CD4-positive, alpha-beta T cell treated with Interleukin-2 at 100 ng/mL for 4 hours (primary cell): ENCODE measurements around the gene HEATR1.
"Not testable (repeated sequence)": the region's sequence is repeated elsewhere in the genome, so short reads cannot be mapped to it uniquely, and the experiment has no call there.

Experiments
- DNase-seq: peaks from one replicate; pipeline ENCODE4 v3.0.0-alpha.2; 2020; ENCODE audit warnings: low spot score

The HEATR1 gene, protein sequence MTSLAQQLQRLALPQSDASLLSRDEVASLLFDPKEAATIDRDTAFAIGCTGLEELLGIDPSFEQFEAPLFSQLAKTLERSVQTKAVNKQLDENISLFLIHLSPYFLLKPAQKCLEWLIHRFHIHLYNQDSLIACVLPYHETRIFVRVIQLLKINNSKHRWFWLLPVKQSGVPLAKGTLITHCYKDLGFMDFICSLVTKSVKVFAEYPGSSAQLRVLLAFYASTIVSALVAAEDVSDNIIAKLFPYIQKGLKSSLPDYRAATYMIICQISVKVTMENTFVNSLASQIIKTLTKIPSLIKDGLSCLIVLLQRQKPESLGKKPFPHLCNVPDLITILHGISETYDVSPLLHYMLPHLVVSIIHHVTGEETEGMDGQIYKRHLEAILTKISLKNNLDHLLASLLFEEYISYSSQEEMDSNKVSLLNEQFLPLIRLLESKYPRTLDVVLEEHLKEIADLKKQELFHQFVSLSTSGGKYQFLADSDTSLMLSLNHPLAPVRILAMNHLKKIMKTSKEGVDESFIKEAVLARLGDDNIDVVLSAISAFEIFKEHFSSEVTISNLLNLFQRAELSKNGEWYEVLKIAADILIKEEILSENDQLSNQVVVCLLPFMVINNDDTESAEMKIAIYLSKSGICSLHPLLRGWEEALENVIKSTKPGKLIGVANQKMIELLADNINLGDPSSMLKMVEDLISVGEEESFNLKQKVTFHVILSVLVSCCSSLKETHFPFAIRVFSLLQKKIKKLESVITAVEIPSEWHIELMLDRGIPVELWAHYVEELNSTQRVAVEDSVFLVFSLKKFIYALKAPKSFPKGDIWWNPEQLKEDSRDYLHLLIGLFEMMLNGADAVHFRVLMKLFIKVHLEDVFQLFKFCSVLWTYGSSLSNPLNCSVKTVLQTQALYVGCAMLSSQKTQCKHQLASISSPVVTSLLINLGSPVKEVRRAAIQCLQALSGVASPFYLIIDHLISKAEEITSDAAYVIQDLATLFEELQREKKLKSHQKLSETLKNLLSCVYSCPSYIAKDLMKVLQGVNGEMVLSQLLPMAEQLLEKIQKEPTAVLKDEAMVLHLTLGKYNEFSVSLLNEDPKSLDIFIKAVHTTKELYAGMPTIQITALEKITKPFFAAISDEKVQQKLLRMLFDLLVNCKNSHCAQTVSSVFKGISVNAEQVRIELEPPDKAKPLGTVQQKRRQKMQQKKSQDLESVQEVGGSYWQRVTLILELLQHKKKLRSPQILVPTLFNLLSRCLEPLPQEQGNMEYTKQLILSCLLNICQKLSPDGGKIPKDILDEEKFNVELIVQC (N-terminal part only)

DNA sequence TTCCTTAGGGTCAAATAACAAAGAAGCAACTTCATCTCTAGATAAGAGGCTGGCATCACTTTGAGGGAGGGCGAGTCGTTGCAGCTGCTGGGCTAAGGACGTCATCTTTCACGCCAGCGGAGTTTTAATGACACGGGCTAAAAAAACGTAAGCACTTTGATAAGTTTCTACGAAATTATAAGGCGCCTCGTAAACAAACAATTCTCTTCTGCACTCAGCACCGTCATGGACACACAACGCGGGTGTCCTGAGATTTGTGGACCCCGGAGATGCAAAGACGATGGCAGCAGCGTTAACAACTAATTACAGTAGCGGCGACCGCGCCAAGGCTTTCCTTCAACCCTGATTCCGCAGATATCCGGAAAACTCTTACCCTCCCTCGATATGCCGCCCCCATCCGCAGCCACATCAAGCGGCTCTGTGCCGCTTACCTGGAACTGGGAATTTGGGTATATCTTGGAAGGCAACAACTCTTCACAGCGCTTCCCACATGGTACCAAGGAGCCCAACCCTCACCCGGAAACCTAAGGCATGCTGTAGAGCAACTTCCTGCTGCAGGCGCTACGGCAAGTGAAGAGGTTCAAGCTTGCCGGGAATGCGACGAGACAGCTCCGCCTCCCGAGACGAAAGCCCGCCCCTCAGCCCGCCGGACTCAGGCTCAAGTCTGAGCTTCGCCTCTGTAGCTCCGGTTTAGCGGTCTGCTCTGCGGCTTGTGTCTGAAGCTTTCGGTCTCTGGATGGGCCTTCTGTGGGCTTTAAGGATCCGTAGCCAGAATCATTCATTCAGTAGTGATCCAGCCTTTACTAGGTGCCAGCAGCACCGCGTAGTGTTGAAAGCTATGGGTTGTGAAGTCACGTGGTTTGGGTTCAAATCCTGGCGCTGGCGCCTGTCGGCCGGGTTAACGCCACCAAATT, at the start of gene HEATR1:
HEATR1 (minus strand) TSS at position 526 of the 914 bp plus-strand sequence; CDS start at position 105, 421 bp downstream.
- DNase-seq = peak; percentile 87

DNA sequence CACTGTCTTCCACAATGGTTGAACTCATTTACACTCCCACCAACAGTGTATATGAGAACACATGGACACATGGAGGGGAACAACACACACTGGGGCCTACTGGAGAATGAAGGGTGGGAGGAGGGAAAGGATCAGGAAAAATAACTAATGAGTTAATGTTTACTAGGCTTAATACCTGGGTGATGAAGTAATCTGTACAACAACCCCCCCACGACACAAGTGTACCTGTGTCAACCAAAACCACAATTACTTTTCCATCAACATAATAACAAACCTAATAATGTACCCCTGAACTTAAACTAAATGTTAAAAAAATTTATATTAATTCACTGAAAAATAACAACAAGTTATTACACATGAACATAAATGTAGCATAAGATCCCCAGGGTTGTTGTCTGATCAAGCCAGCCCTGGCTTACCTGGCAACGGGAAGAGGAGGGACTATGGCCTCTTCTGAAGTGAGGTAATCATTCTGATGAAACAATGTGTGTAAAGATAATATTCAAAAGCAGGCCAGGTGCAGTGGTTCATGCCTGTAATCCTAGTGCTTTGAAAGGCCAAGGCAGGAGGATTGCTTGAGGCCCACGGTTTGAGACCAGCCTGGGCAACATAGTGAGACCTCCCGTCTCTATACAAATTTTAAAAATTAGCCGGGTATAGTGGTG, 40.8 kb upstream of the HEATR1 start:
- no peak for DNase-seq

GRCh38 chr1:236642763-236643162, 38.4 kb upstream of the HEATR1 start:
- DNase-seq = no peak

DNA sequence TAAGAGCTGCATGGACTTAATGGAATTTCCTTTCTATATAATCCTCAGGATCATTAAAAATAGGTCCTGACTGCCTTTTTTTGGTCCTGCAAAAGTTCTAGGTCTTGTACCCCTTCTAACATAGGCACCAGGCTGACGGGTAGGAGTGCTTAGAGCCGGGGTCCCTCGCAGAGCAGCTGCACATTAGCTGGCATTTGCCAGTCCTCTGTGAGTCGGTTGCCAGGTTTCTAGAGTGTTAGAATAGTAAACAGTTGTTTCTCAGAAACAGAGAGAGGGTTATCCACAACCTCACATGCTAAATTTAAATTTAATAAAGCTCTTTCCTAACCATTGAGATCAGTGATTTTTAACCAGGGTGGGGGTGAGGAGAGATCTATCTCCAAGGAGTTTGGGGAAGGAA, 35.4 kb upstream of the HEATR1 start:
- DNase-seq = no peak

- DNase-seq = no peak
These were observed 34.6 kb upstream of the HEATR1 start for GRCh38 chr1:236638945-236639344.

DNA sequence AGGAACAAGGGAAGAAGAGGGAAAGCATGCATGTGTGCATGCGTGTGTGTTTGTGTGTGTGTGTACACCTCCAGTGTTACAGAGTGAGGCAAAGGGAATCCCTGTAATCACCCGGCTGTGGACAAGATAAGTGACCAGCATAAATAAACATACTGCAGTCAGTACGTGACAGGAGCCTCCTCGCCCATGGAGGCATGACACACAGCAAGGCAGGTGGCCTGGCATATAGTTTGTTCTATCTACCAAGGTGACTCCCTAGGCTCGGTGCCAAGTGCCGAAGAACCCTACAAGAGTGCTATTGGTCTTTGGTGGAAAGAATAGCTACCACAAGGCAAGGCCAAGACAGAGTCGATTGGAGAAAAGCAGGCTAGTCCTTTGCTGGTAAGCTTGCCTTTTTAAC, 31.7 kb upstream of the HEATR1 start:
- DNase-seq = no peak

DNA sequence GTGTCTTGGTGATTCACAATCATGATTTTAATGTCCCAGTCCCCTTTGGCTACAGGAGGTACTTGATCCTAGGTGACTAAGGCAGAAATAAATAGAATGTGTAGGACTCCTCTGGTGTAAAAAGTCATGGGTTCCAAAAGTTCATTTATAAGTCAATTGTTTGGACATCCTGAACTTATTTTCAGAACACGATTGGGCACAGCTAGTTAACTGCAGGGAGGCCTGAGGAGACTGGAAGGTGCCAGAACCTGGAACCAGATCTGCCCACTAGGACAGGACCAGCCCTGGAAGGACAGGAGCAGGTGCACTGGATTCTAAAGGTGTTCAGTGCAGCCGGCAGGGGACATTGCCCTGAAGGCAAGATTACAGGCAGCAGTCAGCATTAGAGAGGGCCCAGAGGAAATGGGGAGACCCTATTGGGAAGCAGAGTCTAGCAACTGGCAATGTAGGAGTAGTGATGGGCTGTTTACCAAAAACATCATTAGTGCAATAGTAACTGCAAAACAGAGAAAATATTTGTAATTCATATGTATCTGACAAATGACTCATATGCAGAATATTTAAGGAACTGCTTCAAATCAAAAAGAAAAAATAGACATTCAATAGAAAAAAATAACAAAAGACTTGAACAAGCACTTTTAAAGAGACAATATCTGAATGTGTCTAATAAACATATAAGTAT, 23.6 kb upstream of the HEATR1 start:
- no peak for DNase-seq

- DNase-seq = no peak
These were observed 19.3 kb upstream of the HEATR1 start for GRCh38 chr1:236623371-236624166.

DNA sequence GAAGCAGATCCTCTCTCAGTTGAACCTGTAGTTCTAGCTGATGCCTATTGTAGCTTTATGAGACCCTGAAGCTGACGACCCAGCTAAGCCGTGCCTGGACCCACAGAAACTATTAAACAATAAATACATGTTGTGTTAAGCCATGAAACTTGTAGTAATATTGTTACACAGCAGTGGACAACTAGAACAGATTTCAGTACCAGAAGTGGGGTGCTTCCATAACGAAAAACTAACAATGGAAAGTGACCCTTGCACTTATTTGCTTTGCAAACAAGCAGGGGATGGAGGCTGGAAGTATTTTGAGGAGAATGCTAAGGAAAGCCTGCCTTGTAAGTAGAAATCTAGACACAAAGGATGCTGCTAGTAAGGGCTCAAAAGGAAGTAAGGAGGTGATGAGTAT, 18.1 kb upstream of the HEATR1 start:
- no peak for DNase-seq

- DNase-seq = no peak
These were observed 15.1 kb upstream of the HEATR1 start for GRCh38 chr1:236619398-236619797.

- DNase-seq = no peak
These were observed 14.2 kb upstream of the HEATR1 start for GRCh38 chr1:236618507-236618906.

DNA sequence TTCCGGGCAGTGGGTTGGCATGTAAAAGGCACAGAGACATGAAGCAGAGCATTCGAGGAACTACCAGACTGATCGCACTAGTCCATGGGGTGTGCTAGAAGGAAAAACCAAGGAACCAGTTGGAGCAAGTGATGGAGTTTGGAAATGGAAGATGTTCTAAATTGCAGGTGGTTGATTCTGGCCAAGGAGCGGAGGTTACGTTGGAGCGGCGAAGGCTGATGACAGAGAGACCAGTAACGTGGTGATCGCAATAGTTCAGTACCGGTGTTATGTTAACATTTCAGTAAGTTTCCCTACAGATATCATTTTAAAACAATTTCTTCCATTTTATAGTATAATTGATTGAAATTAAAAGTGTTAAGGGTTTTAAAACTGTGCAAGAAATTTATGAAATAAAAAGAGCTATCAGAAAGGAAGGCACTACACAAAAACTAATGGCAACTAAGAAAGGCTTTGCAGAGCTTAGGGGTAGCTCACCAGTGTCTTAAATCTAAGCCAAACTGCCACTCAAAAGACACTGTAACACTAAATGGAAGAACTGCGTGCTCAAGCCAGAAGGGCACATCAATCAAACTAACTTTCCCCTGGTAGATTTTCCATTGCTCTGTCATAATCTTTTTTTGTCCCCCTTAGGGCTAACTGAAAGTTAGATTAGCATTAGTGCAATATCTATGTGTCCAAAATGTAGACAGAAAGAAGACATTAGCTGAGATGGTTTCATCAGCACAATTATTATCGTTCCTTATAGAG, 11.3 kb upstream of the HEATR1 start:
- no peak for DNase-seq

DNA sequence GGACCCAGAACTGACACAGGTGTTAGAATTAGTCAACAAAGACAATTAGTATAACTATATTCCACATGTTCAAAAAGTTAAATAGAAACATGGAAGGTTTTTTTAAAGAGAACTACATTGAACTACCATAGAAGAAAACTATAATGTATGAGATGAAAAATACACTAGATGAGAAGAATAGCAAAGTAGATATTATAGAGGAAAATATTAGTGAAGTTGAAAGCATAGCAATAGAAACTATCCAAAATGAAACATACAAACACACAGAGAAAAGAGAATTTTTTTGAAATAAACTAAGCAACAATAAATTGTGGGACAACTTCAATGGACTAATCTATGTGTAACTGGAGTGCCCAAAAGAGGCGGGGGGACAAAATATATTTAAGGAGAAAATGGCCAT, 8.0 kb upstream of the HEATR1 start:
- DNase-seq = no peak

- DNase-seq = no peak
These were observed 4.8 kb upstream of the HEATR1 start for GRCh38 chr1:236608930-236609726.

DNA sequence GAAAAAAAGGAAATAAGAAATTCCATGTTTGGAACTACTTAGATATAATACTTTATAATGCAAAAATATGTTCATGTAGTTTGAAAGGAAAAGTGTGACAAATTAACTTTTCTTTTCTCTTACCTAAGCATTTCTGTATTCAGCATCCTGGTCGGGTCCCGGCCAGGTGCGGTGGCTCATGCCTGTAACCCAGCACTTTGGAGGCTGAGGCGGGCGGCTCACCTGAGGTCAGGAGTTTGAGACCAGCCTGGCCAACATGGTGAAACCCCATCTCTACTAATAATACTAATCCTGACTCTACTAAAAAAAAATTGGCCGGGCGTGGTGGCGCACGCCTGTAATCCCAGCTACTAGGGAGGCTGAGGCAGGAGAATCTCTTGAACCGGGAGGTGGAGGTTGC, 3.3 kb upstream of the HEATR1 start:
- not testable (repeated sequence) for DNase-seq

DNA sequence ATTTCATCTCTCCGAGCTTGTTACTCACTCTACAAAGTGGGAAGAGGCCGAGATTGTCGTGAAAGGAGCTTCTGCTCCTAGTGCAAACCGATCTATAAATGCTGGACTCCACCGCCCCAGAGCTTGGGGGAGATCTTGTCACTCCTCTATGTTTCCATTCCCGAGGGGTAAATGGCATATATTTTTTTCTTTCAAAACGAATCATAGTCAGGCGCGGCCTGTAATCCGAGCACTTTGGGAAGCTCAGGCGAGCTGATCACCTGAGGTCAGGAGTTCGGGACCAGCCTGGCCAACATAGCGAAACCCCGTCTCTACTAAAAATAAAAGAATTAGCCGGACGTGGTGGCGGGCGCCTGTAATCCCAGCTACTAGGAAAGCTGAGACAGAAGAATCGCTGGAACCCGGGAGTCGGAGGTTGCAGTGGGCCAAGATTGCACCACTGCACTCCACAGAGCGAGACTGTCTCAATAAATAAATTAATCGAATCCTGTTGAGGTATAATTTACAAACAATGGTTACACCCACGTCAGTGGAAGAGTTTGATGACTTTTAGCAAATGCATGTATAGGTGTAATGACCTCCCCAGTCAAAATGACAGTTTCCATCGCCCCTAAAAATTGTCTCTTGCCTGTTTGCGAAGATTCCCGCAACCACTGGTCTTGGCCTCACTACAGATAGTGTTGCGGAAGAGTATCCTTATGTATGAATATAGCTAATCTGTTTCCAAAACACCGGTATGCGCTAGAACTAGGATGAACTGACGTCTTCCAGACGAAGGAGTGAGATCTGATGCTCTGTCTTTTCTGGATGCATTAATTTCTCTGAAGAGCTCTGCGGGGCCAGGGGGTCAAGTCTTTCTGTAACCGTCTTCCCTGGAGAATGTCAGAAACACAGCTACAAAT, 840 bp upstream of the HEATR1 start:
- no peak for DNase-seq

- DNase-seq = no peak
These were observed 2.1 kb downstream of the HEATR1 start for GRCh38 chr1:236602171-236602570.
